ENCODE results near the gene LDHA.

LDHA gene

GRCh38 chr11:18366286-18366685 lies 28.1 kb upstream of the LDHA start:
- no peak for TF ChIP-seq CTCF (IDR thresholded peaks at IDR 0.05; ENCODE audit: low read depth, low read length)
- no peak for DNase-seq (ENCODE audit: extremely low read depth, low read depth)

GRCh38 chr11:18367431-18367830 lies 26.9 kb upstream of the LDHA start:
- DNase-seq (ENCODE audit: extremely low read depth, low read depth) = no peak

GRCh38 chr11:18368221-18368620 lies 26.1 kb upstream of the LDHA start:
- DNase-seq (ENCODE audit: extremely low read depth, low read depth) = no peak

More at GRCh38 chr11:18367431-18367830, 26.9 kb upstream of the LDHA start:
- TF ChIP-seq CTCF (IDR thresholded peaks at IDR 0.05; ENCODE audit: low read depth, low read length) = no peak

GRCh38 chr11:18369398-18369797 lies 25.0 kb upstream of the LDHA start:
- DNase-seq (ENCODE audit: extremely low read depth, low read depth) = no peak
- no peak for TF ChIP-seq CTCF (IDR thresholded peaks at IDR 0.05; ENCODE audit: low read depth, low read length)

More at GRCh38 chr11:18368221-18368620, 26.1 kb upstream of the LDHA start:
- TF ChIP-seq CTCF (IDR thresholded peaks at IDR 0.05; ENCODE audit: low read depth, low read length) = no peak

- no peak for DNase-seq (ENCODE audit: extremely low read depth, low read depth)
- TF ChIP-seq CTCF (IDR thresholded peaks at IDR 0.05; ENCODE audit: low read depth, low read length) = no peak
Measured at GRCh38 chr11:18371279-18371678, 23.1 kb upstream of the LDHA start.

GRCh38 chr11:18372201-18372600 lies 22.2 kb upstream of the LDHA start:
- no peak for TF ChIP-seq CTCF (IDR thresholded peaks at IDR 0.05; ENCODE audit: low read depth, low read length)
- no peak for DNase-seq (ENCODE audit: extremely low read depth, low read depth)

- no peak for TF ChIP-seq CTCF (IDR thresholded peaks at IDR 0.05; ENCODE audit: low read depth, low read length)
- no peak for DNase-seq (ENCODE audit: extremely low read depth, low read depth)
Measured at GRCh38 chr11:18374956-18375355, 19.4 kb upstream of the LDHA start.
